GM04503 (cell line): ENCODE results near the gene TGM2.

Experiments
- DNase-seq: peaks from one replicate; pipeline ENCODE4 v3.0.0-alpha.2; 2012; ENCODE audit warnings: low read depth

The TGM2 gene

GRCh38 chr20:38165089-38165965, at the start of gene TGM2:
Gene TGM2, minus strand, starts transcription at chr20:38165270. Its CDS starts 72 bp downstream, at chr20:38165198.
- DNase-seq, result no peak

GRCh38 chr20:38214256-38215193, 49.5 kb upstream of the TGM2 start:
- DNase-seq, result no peak

GRCh38 chr20:38213607-38213940, 48.5 kb upstream of the TGM2 start:
- DNase-seq, result no peak

- DNase-seq, result no peak
These were observed 47.9 kb upstream of the TGM2 start for GRCh38 chr20:38212806-38213606.

- DNase-seq, result no peak
These were observed 46.4 kb upstream of the TGM2 start for GRCh38 chr20:38211200-38212097.

- DNase-seq, result no peak
These were observed 45.7 kb upstream of the TGM2 start for GRCh38 chr20:38210741-38211140.

GRCh38 chr20:38209736-38210405, 44.8 kb upstream of the TGM2 start:
- DNase-seq, result no peak

- DNase-seq, result no peak
These were observed 44.1 kb upstream of the TGM2 start for GRCh38 chr20:38209054-38209675.

- no peak for DNase-seq
These were observed 43.5 kb upstream of the TGM2 start for GRCh38 chr20:38208523-38208922.

- no peak for DNase-seq
These were observed 43.0 kb upstream of the TGM2 start for GRCh38 chr20:38208088-38208487.

GRCh38 chr20:38207621-38208020, 42.6 kb upstream of the TGM2 start:
- no peak for DNase-seq

- DNase-seq, result no peak
These were observed 39.9 kb upstream of the TGM2 start for GRCh38 chr20:38205001-38205400.

GRCh38 chr20:38203981-38204357, 38.9 kb upstream of the TGM2 start:
- DNase-seq, result no peak

- no peak for DNase-seq
These were observed 38.4 kb upstream of the TGM2 start for GRCh38 chr20:38203337-38203980.

GRCh38 chr20:38202982-38203293, 37.9 kb upstream of the TGM2 start:
- DNase-seq, result no peak

GRCh38 chr20:38202153-38202981, 37.3 kb upstream of the TGM2 start:
- DNase-seq, result no peak

- DNase-seq, result no peak
These were observed 36.3 kb upstream of the TGM2 start for GRCh38 chr20:38201356-38201755.

GRCh38 chr20:38200646-38201045, 35.6 kb upstream of the TGM2 start:
- no peak for DNase-seq
